H9 (cell line): ENCODE data around the gene PLA2G4D. TPM values are rescaled to one million over a fixed set of nuclear protein-coding genes. Genes with fewer than 3 reads are reported as not detected.

Source experiments
- DNase-seq: peaks from one replicate; pipeline ENCODE4 v3.0.0-alpha.2; 2017
- H2AFZ ChIP-seq: one replicate; pipeline ENCODE4 v1.6.1; 2013; ENCODE audit warnings: mild to moderate bottlenecking, low read length, control low read depth, moderate library complexity
- H2AK5ac ChIP-seq: 2 replicates; pipeline ENCODE4 v1.6.1; 2013; ENCODE audit warnings: low read length, control low read depth, mixed read lengths; ENCODE audit not compliant: insufficient read length
- H2BK120ac ChIP-seq: one replicate; pipeline ENCODE4 v1.6.1; 2013; ENCODE audit warnings: low read depth, mild to moderate bottlenecking, low read length, control low read depth, inconsistent platforms; ENCODE audit not compliant: poor library complexity, severe bottlenecking
- H2BK12ac ChIP-seq: 2 replicates; pipeline ENCODE4 v1.6.1; 2013; ENCODE audit warnings: low read length, control low read depth, mixed read lengths, low read depth; ENCODE audit not compliant: insufficient read length
- H2BK15ac ChIP-seq: 2 replicates; pipeline ENCODE4 v1.6.1; 2013; ENCODE audit warnings: low read depth, low read length, control low read depth
- H2BK20ac ChIP-seq: one replicate; pipeline ENCODE4 v1.6.1; 2013; ENCODE audit warnings: low read depth, mild to moderate bottlenecking, low read length, control low read depth, inconsistent platforms; ENCODE audit not compliant: poor library complexity, severe bottlenecking
- H2BK5ac ChIP-seq: 2 replicates; pipeline ENCODE4 v1.6.1; 2013; ENCODE audit warnings: low read length, control low read depth, mixed read lengths; ENCODE audit not compliant: insufficient read length
- H3K14ac ChIP-seq: 2 replicates; pipeline ENCODE4 v1.6.1; 2013; ENCODE audit warnings: low read length, control low read depth; ENCODE audit not compliant: insufficient read depth
- H3K18ac ChIP-seq: 2 replicates; pipeline ENCODE4 v1.6.1; 2013; ENCODE audit warnings: low read depth, mild to moderate bottlenecking, mixed read lengths, low read length, control low read depth; ENCODE audit not compliant: insufficient read length
- H3K23ac ChIP-seq: 2 replicates; pipeline ENCODE4 v1.6.1; 2013; ENCODE audit warnings: low read length, control low read depth, mixed read lengths, low read depth; ENCODE audit not compliant: insufficient read length
- H3K23me2 ChIP-seq: 2 replicates; pipeline ENCODE4 v1.6.1; 2013; ENCODE audit warnings: low read depth, mild to moderate bottlenecking, mixed read lengths, low read length, control low read depth; ENCODE audit not compliant: insufficient read length, poor library complexity, severe bottlenecking
- H3K27ac ChIP-seq: 2 replicates; pipeline ENCODE4 v1.5.1; 2013; ENCODE audit warnings: low read length, control low read depth, mixed read lengths, low read depth; ENCODE audit not compliant: insufficient read length
- H3K27me3 ChIP-seq: 2 replicates; pipeline ENCODE4 v1.6.1; 2013; ENCODE audit warnings: low read length, control low read depth, inconsistent platforms; ENCODE audit not compliant: insufficient read depth
- H3K4ac ChIP-seq: 2 replicates; pipeline ENCODE4 v1.6.1; 2013; ENCODE audit warnings: low read depth, mild to moderate bottlenecking, control low read depth, inconsistent platforms, low read length, moderate library complexity
- H3K4me1 ChIP-seq: 2 replicates; pipeline ENCODE4 v1.6.1; 2013; ENCODE audit warnings: low read length, control low read depth, inconsistent platforms; ENCODE audit not compliant: insufficient read depth
- H3K4me2 ChIP-seq: 2 replicates; pipeline ENCODE4 v1.6.1; 2013; ENCODE audit warnings: low read length, control low read depth, mixed read lengths; ENCODE audit not compliant: insufficient read length, insufficient read depth
- H3K56ac ChIP-seq: 2 replicates; pipeline ENCODE4 v1.6.1; 2013; ENCODE audit warnings: low read depth, mild to moderate bottlenecking, mixed read lengths, low read length, control low read depth; ENCODE audit not compliant: insufficient read length
- H3K79me1 ChIP-seq: 2 replicates; pipeline ENCODE4 v1.6.1; 2013; ENCODE audit warnings: low read depth, mild to moderate bottlenecking, moderate library complexity, low read length, control low read depth, inconsistent platforms; ENCODE audit not compliant: insufficient read depth, poor library complexity, severe bottlenecking
- H3K79me2 ChIP-seq: 2 replicates; pipeline ENCODE4 v1.6.1; 2013; ENCODE audit warnings: low read length, control low read depth, inconsistent platforms; ENCODE audit not compliant: insufficient read depth
- H3K9ac ChIP-seq: 2 replicates; pipeline ENCODE4 v1.6.1; 2013; ENCODE audit warnings: low read length, control low read depth, mixed read lengths; ENCODE audit not compliant: insufficient read length; ENCODE audit errors: extremely low read depth
- H3K9me3 ChIP-seq: one replicate; pipeline ENCODE4 v1.6.1; 2013; ENCODE audit warnings: low read depth, low read length, inconsistent platforms; ENCODE audit not compliant: control insufficient read depth
- H3T11ph ChIP-seq: one replicate; pipeline ENCODE4 v1.6.1; 2013; ENCODE audit warnings: mild to moderate bottlenecking, low read length, control low read depth, inconsistent platforms
- H4K20me1 ChIP-seq: one replicate; pipeline ENCODE4 v1.6.1; 2013; ENCODE audit not compliant: control insufficient read depth, insufficient read length, insufficient read depth
- H4K5ac ChIP-seq: 2 replicates; pipeline ENCODE4 v1.6.1; 2013; ENCODE audit warnings: low read depth, mild to moderate bottlenecking, mixed read lengths, low read length, control low read depth; ENCODE audit not compliant: insufficient read length
- H4K8ac ChIP-seq: replicated peaks from 2 replicates; pipeline ENCODE4 v1.6.1; 2013; ENCODE audit warnings: low read length, control low read depth, mixed read lengths, low read depth; ENCODE audit not compliant: insufficient read length
- H4K91ac ChIP-seq: 2 replicates; pipeline ENCODE4 v1.6.1; 2013; ENCODE audit warnings: low read depth, mild to moderate bottlenecking, moderate library complexity, mixed read lengths, low read length, control low read depth; ENCODE audit not compliant: insufficient read length
- H3K27ac Mint-ChIP-seq, 3 experiments: 2 replicates in 2 of 3; 3 replicates in 1 of 3; pipeline ENCODE4 v1.8.0; 2020 to 2021; ENCODE audit warnings: mixed read lengths in 3 of 3, mild to moderate bottlenecking in 1 of 3, moderate library complexity in 1 of 3
- H3K27me3 Mint-ChIP-seq: 2 replicates; pipeline ENCODE4 v1.8.0; 2021; ENCODE audit warnings: low read depth, mild to moderate bottlenecking, moderate library complexity, mixed read lengths
- H3K36me3 Mint-ChIP-seq, 3 experiments: 2 replicates in 2 of 3; 3 replicates in 1 of 3; pipeline ENCODE4 v1.8.0; 2020 to 2021; ENCODE audit warnings: low read depth in 3 of 3, mixed read lengths in 3 of 3; ENCODE audit not compliant: insufficient read depth in 1 of 3
- H3K4me1 Mint-ChIP-seq, 2 experiments: 2 replicates each; pipeline ENCODE4 v1.8.0; 2020; ENCODE audit warnings: mixed read lengths in 2 of 2
- H3K4me3 Mint-ChIP-seq, 2 experiments: 2 replicates in 1 of 2; 3 replicates in 1 of 2; pipeline ENCODE4 v1.8.0; 2020 to 2021; ENCODE audit warnings: mild to moderate bottlenecking in 2 of 2, mixed read lengths in 2 of 2, moderate library complexity in 1 of 2
- H3K9me3 Mint-ChIP-seq, 2 experiments: 2 replicates in 1 of 2; 3 replicates in 1 of 2; pipeline ENCODE4 v1.8.0; 2020; ENCODE audit warnings: mild to moderate bottlenecking in 2 of 2, mixed read lengths in 2 of 2, moderate library complexity in 1 of 2
- CTCF ChIP-seq: fragments of 200-600 bp; sonication (generic); conservative IDR thresholded peaks from 3 replicates; pipeline ENCODE4 v1.8.0; 2021; ENCODE audit warnings: antibody characterized with exemption, mild to moderate bottlenecking
- WGBS: extraction: QIAGEN DNeasy Blood & Tissue Kit; methylation state at CpG from one replicate; pipeline ENCODE4 v1.1.7; 2013; ENCODE audit warnings: missing lambda C conversion rate, low lambda C conversion rate, mixed read lengths; ENCODE audit not compliant: insufficient read length; ENCODE audit errors: extremely low coverage; 5-methylcytosine and 5-hydroxymethylcytosine counted together
- total RNA-seq: library from RNA; stranded (reverse); gene quantifications from 2 replicates; pipeline ENCODE4 v1.2.1, GENCODE V29; 2021

PLA2G4D gene
- total RNA-seq, 1 experiment from 2014 or later = 0.33 TPM

GRCh38 chr15:42062284-42062806 is 32.0 kb downstream of the PLA2G4D start:
- DNase-seq = no peak
- WGBS = no CpG with 5 or more reads among the region's 9 CpGs
- no peak overlapping the region for H3K23ac ChIP-seq
- H3K4me2 ChIP-seq = no peak overlapping the region
- H3K18ac ChIP-seq = no peak overlapping the region
- H2BK15ac ChIP-seq = no peak overlapping the region
- H3K27ac ChIP-seq = no peak overlapping the region
- no peak overlapping the region for H2BK5ac ChIP-seq
- no peak overlapping the region for H3K4ac ChIP-seq
- no peak overlapping the region for H3K9ac ChIP-seq
- no peaks in the 10 kb centered on the region for H3K27me3 ChIP-seq
- H3K56ac ChIP-seq = no peak overlapping the region
- H3K23me2 ChIP-seq = no peaks in the 10 kb centered on the region
- H3K9me3 ChIP-seq = no peaks in the 10 kb centered on the region
- H4K91ac ChIP-seq = no peak overlapping the region
- H3K79me2 ChIP-seq = no peaks in the 10 kb centered on the region
- no peaks in the 10 kb centered on the region for H3K79me1 ChIP-seq
- no peak overlapping the region for H4K8ac ChIP-seq
- Mint-ChIP-seq H3K27ac (no peak overlapping the region), H3K27me3 (peaks cover 10% of the 10 kb centered on the region), H3K4me1 (peaks cover 4% of the 10 kb centered on the region in 2 experiments), H3K36me3 (no peaks in the 10 kb centered on the region), H3K9me3 (no peaks in the 10 kb centered on the region; a peak in 2 of 5 replicates), H3K4me3 (no peak overlapping the region)
- no peak overlapping the region for H2BK20ac ChIP-seq
- H3K14ac ChIP-seq = no peak overlapping the region
- no peak overlapping the region for H2BK12ac ChIP-seq
- no peaks in the 10 kb centered on the region for H3K4me1 ChIP-seq
- no peak overlapping the region for H3T11ph ChIP-seq
- H2BK120ac ChIP-seq = no peak overlapping the region
- no peak overlapping the region for H2AFZ ChIP-seq
- no peaks in the 10 kb centered on the region for H4K20me1 ChIP-seq
- no peak overlapping the region for H4K5ac ChIP-seq
- H2AK5ac ChIP-seq = no peak overlapping the region
- no peak for TF ChIP-seq CTCF
